Testis (tissue), 2 donors: ENCODE results near the gene FAIM2.

ENCODE experiments used
- CTCF ChIP-seq, 3 experiments: fragments of 450-650 bp in 2 of 3; fragments of 200-600 bp in 1 of 3; sonication (generic) in 1 of 3; IDR thresholded peaks; one replicate each; pipeline ENCODE4 v1.5.1; 2016 to 2019; ENCODE audit warnings: antibody characterized with exemption in 3 of 3, mild to moderate bottlenecking in 2 of 3, moderate library complexity in 1 of 3
- POLR2A ChIP-seq: fragments of 450-650 bp; IDR thresholded peaks from one replicate; pipeline ENCODE4 v1.6.1; 2017; ENCODE audit warnings: antibody characterized with exemption, mild to moderate bottlenecking, moderate library complexity

- TF ChIP-seq POLR2A (no peak), CTCF (IDR thresholded peaks at IDR 0.05) (no peak)
Observed at GRCh38 chr12:49939307-49939706, 35.6 kb upstream of the FAIM2 start.
